Tongue (tissue), 2 donors: ENCODE data around the gene JAG2. TPM values are rescaled to one million over a fixed set of nuclear protein-coding genes. Genes with fewer than 3 reads are reported as not detected.
"Not testable (repeated sequence)": the region's sequence is repeated elsewhere in the genome, so short reads cannot be mapped to it uniquely, and the experiment has no call there.

Experiments
- DNase-seq: peaks from one replicate; pipeline ENCODE4 v3.0.0-alpha.2; 2015
- total RNA-seq: library from RNA; depleted of rRNA; stranded (reverse); fragments of >200 nt; gene quantifications from one replicate; pipeline ENCODE4 v1.2.3, GENCODE V29; 2014

Gene JAG2
- total RNA-seq, 1 donor from 2014 or later: 58.5 TPM

DNA sequence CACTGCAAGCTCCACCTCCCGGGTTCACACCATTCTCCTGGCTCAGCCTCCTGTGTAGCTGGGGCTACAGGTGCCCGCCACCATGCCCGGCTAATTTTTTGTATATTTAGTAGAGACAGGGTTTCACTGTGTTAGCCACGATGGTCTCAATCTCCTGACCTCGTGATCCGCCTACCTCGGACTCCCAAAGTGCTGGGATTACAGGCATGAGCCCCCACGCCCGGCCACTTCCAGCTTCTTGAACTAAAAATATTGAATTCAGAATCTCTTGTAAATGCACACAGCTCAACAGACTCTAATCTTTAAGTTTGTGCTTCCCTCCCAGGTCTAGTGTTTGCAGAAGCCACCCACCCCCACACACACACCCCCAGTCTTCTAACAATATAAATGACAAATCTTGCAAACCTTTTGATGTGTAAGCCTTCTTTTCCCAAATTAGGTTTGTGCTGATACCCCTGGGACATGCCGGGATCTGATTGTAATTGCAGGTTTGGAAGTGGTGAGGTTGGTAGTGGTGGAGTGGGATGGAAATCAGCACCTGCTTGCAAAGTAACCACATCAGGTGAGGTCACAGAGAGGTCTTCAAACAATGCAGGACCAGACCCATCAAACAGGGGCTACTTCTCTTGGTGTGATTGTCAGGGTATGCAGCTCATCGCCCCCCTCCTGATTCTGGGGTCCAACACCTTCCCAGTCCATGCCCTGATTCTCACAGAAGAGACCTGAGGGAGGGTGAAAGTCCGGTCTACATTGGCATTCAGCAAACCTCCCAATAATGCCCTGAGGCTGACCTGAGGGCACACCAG, 51.9 kb downstream of the JAG2 start:
- DNase-seq: no peak

DNA sequence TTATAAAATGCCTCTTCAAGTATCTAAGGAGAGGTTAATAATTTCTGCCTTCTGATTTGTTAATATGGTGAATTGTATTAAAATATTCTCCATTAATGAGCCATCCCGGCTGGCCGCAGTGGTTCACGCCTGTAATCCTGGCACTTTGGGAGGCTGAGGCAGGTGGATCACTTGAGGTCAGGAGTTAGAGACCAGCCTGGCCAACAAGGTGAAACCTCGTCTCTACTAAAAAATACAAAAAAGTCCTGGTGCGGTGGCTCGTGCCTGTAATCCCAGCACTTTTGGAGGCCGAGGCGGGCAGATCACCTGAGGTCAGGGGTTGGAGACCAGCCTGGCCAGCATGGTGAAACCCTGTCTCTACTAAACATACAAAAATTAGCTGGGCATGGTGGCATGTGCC, 59.3 kb downstream of the JAG2 start:
- not testable (repeated sequence) for DNase-seq

DNA sequence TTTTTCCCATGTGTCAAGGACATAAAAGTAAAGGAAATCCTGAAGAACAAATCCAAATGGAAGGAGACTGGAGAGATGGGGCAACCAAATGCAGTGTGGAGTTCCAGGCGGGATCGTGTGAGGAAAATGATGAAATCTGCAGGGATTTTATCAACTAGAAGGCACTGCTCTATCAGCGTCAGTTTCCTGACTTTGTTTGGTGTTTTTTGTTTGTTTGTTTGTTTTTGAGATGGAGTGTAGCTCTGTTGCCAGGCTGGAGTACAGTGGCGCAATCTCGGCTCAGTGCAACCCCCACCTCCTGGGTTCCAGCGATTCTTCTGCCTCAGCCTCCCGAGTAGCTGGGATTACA, 60.1 kb downstream of the JAG2 start:
- DNase-seq: no peak

DNA sequence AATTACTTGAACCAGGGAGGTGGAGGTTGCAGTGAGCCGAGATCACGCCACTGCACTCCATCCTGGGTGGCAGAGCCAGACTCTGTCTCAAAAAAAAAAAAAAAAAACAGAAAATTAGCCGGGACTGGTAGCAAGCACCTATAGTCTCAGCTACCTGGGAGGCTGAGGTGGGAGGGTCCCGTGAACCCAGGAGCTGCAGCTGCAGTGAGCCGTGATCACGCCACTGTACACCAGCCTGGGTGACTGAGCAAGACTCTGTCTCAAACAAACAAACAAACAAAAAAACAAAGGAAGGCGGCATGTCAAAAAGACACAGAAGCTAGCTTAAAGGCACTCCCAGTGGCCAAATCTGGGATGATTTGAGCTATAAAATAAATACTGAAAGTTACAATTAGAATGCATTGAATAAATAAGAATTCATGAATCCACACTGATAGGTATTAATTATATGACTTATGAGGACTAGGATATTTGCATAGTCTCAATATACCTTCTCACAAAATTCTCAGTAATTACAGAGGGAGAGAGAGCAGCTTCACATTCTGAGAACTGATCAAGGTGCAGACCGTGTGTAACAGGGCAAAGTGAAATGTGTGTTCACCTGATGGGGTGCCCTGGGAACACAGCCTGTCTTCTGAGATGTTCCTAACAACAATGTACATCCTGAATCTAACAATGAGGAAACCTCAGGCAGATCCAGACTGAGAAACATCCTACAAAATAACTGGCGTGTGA, 60.6 kb downstream of the JAG2 start:
- no peak for DNase-seq

DNA sequence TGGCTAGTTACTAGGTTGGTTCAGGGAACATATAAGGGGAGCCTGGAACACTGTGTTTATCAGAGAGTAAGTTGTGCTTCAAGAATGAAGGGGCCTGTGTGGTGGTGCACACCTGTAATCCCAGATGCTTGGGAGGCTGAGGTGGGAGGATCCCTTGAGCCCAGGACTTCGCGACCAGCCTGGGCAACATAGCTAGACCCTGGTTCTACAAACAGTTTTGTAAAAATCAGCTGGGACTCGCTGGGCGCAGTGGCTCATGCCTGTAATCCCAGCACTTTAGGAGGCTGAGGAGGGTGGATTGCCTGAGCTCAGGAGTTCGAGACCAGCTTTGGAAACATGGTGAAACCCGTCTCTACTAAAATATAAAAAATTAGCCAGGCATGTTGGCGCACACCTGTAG, 61.2 kb downstream of the JAG2 start:
- DNase-seq: no peak

DNA sequence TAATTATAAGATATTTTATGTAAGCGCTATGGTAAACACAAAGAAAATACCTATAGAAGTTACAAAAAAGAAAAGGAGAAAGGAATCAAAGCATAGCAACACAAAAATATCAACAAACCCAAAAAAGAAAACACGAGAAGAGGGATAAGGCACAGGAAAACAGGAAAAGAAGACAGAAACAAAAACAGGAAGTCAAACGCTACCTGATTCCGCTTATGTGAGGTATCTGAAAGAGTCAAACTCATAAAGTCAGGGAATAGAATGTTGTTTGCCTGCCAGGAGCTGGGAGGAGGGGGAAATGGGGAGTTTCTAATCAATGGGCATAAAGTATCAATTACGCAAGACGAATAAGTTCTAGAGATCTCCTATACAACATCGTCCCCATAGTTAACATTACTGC, 63.4 kb downstream of the JAG2 start:
- DNase-seq: no peak

DNA sequence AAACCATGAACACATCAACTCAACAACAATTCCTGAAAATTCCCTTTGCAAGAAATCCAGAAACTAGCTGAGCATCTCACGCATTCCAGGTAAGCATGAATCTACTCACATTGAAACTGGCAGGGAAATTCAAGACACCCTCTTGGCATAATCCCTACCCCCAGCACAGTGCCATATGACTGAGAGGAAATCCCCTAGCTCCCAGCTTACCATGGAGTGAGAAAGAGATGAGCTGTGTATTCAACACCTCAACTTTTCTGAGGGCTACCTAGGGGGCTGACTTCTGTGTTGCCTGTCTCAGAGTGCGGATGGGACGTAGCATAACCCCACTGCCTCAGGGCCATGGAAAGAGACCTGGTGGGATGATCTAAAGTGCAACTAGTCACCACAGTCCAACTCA, 65.7 kb downstream of the JAG2 start:
- DNase-seq: no peak

DNA sequence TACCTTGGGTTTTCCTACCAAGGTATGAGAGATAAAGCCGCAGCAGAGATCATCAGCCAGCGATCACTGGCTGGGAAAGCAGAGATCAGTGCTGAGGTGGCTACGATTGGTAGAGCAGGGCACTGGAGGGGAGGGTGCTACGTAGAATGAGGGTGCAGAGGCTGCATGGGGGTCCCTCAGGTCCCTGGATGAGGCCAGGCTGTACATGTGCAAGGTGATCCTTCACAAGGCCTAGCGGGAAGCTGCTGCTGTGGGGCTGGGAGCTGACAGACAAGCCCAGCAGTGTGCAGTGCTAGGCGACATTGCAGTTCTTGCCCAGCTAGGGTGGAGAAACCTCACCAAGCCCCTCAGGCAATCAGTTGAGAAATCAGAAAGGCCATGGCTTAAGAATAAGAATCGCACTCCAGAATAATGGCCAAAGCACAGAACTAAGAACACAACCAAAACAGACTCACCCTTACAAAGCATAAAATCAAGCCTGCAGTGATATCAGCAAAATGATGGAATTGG, 66.2 kb downstream of the JAG2 start:
- no peak for DNase-seq

DNA sequence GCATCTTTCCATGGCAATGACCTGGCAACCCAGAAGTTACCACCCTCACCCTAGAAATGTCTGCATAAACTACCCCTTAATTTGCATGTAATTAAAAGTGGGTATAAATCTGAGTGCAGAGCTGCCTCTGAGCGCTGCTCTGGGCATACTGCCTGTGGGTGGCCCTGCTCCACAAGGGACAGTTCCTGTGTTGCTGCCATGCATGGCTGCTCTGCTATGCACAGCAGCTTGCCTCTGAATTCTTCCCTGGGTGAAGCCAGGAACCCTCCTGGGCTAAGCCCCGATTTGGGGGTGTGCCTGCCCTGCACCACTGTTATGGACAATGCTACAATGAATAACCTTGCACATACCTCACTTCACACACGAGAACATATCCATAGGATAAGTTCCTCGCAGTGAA, 67.7 kb downstream of the JAG2 start:
- no peak for DNase-seq

DNA sequence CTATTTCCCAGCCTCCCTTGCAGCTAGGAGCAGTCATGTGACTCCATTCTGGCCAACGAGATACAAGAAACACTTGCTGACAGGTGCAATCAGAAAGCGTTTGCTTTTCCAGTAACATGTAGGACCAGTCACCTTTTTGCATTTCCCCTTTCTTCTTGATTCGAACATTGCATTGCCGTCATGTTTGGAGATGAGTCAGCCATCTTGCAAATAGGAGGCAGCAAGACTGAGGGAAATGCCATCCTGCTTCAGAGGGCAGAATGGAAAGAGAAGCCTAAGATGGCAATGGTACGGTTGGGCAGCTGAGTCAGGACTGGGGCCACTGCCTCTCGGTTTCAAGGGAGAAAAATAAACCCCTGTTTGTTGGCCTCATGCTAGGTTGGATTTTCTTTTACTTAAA, 68.8 kb downstream of the JAG2 start:
- no peak for DNase-seq

DNA sequence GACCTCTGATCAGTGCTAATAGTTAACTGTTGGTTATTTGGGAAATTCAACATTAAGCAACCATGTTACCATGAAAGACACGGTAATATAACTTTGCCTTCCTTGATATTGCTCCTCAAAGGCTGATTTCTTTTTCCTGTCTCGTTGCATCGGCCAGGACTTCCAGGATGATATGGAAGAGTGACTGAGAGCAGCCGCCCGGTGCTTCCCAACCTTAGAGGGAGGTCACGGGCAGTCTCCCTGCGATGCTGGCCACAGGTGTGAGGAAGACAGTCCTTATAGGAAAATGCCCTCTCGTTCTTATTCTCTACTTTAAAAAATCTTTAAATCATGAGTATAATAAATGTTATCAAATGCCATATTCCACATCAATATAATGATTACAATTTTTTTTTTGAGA, 70.3 kb downstream of the JAG2 start:
- no peak for DNase-seq

DNA sequence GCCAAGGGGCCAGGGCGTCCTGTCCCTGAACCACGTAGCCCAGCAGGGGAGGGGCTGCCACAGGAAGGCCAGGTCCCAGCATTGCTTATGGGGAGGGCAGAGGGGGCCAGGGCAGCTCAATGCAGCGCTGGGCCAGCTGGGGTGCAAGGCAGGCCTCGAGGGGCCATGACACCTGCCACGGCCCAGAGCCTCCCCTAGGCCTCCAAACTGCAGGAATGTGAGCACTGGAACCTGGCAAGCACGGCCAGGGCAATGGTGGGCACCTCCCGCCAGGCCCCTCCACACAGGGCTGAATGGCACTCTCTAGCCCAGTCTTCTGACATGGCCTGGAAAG, 70.8 kb downstream of the JAG2 start:
- no peak for DNase-seq

DNA sequence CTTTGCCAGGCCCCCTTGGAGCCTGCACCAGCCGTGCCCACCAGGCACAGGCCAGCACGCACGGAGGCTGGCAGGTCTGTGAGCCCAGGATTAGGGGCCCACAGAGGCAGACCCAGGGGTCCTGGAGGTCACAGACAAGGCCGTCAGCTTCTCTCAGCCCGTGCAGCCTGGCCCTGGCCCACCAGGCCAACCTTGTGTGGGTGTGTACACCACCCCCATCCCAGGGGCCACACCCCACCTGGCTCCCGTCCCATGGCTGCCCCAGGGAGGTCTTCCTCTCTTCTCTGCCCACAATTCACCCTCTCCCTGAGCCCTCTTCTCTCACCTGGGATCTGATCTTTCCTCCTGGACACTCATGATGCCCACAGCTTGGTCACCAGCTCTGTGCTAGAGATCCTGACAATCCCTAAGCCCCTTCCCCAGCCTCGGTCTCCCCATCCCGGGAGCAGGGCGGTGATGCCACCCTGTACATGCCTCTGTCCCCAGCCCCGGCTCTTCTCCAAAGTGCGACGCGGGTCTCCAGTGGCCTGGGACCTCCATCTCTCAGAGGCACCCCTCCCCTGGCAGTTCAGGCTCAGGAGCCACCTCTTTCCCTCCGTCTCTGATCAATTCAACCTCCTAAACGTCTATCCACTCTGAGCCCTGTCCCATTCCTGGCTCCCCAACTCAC, 72.2 kb downstream of the JAG2 start:
- no peak for DNase-seq

DNA sequence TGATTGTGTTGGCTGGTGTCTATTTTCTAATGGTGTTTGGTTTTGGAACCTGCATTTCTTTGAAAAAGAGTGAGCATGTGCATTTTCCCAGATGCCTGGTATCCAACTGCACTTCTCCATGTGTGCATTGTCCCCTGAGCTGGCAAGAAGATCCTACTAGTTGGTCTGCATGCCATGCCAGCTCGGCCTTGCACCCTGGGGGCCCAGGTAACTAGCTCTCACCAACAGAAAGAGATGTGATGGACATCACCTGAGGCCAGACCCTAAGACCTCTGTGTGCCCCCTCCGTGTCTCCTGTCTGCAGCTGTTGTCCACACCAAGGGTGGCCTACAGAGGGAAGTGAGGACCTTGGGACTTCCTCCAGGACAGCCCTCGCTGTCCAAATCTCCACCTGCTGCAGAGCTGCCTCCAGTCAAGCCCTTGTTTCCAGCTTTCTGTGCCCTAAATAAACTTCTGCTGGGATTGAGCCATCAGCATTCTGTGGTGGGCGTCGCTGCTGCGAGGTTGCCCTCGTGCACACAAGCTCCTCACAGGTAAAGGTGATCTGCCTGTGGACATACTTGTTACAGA, 73.3 kb downstream of the JAG2 start:
- DNase-seq: no peak

DNA sequence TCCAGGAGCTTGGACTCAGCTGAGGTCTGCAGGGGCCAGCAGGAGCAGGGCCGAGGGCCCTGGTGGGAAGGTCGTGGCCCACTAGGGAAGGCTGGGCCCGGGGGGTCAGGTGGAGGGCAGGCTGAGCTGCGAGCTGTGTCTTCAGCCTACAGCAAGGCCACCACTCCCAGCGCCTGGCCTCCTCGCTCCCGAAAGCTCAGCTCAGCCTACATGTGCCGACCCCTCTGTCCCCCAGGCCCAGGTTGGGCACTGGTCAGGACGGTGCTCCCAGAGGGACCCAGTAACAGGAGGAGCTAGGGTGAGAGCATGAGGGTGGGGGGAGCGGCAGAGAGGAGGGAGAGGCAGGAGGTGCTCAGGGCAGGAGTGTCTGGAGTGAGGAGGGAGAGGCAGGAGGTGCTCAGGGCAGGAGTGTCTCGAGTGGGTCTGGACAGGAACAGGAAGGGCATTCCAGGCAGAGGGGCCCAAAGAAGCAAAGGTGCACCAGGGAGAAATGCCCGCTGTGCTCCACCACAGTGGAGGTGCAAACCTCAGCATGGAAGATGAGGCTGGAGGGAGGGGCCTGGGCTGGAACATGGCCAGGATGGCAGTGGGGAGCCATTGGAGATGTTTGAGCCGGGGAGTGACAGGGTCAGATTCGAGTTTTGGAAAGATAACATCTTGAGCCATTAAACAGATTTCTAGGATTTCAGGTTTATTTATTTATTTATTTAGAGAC, 74.2 kb downstream of the JAG2 start:
- no peak for DNase-seq

DNA sequence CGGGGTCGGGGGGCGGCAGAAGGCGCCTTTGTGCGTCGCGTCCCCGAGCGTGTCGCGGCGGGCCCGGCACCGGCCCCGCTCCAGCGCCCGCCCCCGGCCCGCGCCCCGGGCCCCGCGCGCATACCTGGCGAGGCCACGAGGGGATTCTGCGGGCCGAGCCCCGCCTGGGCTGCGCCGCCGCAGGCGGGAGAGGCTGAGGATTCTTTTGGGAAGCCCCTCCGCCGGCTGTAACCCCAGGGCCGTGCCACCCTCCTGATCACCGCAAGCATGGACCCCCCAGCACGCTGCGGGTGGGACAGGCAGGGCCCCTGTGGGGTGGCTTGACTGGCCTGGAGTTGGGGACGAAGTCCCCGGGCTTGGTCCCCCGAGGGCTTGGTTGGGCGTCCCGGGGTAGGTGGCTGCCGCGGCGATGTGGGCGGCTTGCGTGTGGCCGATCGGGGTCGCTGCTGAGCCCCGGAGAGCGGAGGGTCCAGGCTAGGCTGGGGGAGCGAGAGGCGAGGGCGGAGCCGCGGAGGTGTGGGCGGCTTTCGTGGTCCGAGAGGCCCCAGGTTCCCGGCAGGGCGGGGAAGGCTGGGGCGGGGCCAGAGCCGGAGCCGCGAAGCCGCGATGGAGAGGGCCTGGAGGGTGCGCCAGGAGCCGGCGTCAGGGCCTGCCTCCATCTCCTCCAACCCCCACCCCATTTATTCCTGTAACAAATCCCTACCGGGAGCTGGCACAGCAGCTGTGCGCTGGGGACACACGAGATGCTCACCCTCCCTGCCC, 75.0 kb downstream of the JAG2 start:
- DNase-seq: peak; percentile 89

DNA sequence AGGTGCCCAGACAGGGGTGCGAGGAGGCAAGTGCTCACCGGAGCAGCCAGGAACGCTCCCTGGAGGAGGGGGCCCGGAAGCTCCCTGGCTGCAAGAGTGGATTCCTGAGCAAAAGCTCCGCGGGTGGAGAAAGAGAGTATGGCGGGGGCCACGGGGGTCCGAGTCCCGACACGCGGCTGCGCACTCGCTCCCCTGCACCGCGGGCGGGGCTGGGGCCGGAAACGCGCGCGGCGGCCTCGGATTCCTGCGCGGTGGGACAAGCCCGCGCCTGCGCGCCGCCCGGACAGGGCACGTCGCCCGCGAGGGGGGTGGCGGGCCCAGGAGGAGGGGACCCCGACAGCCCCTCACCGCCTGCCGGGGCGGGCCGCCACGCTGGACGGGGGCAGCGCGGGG, 75.5 kb downstream of the JAG2 start:
- DNase-seq: peak; percentile 83

DNA sequence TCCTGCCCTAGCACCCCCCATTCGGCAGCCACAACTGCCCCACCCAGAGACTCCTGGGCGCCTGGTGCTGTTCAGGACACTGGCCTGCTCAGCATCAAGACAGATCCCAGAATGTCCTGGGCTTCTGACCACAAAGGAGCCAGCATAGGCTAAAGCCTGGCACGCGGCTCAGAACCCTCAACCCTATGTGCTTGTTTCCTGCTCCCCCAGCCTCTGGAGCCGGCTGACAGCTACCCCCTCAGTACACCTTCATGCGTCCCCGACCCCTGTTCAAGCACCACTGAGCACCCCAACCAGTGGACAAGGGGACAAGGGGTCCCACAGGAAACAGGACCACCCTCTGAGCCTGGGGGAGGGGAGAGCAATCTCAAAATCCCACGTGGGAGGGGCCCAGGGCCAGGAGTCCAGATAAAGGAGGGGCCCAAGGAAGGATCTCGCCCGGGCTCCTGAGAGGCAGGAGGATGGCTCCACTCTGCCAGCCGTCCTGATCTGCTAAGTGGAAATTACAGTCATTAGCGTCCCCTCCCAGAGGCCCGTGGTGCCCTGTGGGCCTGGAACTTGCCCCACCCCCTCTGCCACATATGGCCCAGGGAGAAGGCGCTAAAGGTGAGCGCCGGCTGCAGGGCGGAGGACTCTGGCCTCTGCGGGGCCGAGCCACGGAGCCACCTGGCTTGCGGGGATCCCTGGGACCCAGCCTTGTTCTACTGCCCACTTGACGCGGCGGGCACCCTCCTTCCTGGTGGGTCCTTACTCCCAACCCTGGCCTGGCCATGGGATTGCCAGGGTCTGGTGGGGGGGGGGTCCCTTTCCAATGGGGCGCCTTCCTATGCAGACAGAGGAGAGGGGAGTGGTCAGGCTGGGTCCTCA, 76.2 kb downstream of the JAG2 start:
- DNase-seq: peak; percentile 29

DNA sequence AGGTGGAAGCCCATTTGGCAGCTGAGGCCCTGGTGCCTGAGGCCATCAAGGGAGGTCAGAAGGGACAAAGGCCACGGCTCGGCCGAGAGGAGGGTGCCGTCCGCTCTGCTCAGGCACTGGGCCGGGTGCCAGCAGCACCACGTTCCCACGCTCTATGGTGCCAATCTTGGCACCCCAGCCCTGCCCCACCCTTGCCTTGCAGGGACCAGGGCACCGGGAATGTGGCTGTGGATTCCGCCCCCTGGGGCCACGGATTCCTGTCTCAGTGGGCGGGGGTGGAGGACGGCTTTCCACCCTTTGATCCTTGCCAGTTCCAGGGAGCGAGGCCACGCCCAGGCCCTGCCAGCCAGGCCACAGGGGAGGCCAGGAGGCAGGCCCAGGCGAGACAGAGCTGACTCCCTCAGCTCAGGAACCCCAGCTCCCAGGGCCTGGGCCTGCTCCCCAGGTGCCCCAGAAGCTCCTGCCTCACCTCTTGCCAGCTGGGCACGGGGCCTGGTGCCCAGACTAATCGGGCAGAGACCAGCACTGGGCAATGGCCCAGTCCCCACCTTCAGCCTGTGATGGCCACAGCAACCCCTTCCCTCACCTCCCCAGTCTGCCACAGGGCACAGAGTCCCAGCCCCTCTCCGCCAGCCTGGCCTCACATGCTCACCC, 76.9 kb downstream of the JAG2 start:
- DNase-seq: peak; percentile 48

DNA sequence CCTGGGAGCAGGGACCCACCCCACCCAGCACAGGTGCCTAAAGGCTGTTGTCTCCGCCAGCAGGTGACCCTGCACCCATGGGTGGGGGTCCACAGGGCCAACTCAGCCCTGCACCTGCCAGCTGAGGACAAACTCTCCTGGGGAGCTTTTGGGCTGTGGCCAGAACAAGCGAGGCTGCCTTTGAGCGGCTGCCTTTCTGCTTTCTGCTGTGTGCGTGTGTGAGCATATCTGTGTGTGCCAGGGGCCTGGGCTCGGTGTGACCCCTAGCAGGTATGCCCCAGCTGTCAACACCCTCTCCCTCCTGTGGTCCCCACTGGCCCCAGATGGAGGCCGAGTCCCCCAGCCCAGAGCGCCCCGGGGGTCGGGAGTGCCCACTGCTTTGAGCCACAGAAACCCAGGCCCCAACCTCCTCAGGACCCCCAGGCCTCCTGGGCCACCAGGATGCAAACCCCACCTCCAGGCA, 77.5 kb downstream of the JAG2 start:
- no peak for DNase-seq
